ENCODE results near the gene PHF14.

Gene PHF14

GRCh38 chr7:11212080-11212711, 238.5 kb downstream of the PHF14 start:
- no peak for DNase-seq

- no peak for DNase-seq
These were observed 239.1 kb downstream of the PHF14 start for GRCh38 chr7:11212816-11213215.

DNA sequence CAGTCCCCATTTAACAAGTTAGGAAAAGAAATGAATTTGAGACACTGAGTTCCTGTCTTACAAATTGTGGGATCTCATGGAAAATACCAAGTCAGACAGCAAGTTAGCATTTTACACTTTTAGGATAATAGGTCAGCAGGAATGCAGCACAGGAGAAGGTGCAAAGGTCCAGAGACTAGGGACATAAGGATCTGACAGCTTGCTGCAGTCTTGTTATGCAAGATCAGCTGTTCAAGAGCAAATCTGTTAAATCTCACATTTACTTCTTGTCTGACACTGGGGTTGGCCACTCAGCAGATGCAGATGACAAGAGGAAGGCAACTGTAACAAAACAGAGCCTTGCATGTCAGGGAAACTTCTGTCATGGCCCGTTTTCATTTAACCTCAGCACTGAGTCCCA, 239.6 kb downstream of the PHF14 start:
- peak; percentile 28 for DNase-seq

DNA sequence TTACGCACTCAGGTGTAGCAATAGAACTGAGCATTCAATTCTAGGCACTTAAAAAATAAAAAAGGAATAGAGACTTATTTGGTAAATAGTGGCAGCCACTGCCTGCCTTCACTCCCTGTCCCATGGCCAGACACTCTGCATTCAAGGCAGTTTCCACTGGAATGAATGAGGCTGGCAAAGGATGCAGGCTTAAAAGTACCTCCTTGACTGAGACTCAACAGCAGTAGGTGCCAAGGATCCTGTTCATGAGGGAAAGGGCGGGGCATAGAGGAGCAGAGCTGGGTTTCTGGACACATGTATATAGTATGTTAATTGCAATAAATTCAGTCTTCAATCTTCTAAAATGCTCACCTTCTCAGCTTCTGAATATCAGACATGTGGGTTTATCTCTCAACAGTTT, 242.6 kb downstream of the PHF14 start:
- no peak for DNase-seq

- no peak for DNase-seq
These were observed 244.3 kb downstream of the PHF14 start for GRCh38 chr7:11217848-11218565.

All from NCI-H524 treated with DMSO at 0.1 percent for 48 hours (cell line).